Tibial artery (tissue), 4 donors: ENCODE data around the gene FRS3.

Experiments
- DNase-seq, 2 donors: peaks; one replicate each; pipeline ENCODE4 v3.0.0-alpha.2; 2019
- H3K27ac ChIP-seq, 2 donors: fragments of 200-600 bp; sonication (generic) in 1 of 2; 1 replicate in 1 of 2; 2 replicates in 1 of 2; pipeline ENCODE4 v1.5.1; 2018 to 2019; ENCODE audit warnings: mild to moderate bottlenecking in 1 of 2
- H3K27me3 ChIP-seq, 2 donors: fragments of 200-600 bp; sonication (generic) in 1 of 2; one replicate each; pipeline versions ENCODE4 v1.5.1 to v1.6.0; 2016 to 2019
- H3K36me3 ChIP-seq, 3 donors: fragments of 200-600 bp; sonication (generic) in 2 of 3; one replicate each; pipeline ENCODE4 v1.5.1; 2016 to 2019; ENCODE audit warnings: mild to moderate bottlenecking in 2 of 3
- H3K4me1 ChIP-seq, 4 donors: fragments of 200-600 bp; sonication (generic) in 2 of 4; 1 replicate in 3 of 4; 2 replicates in 1 of 4; pipeline ENCODE4 v1.5.1; 2016 to 2019
- H3K4me3 ChIP-seq, 2 donors: fragments of 200-600 bp; sonication (generic) in 1 of 2; 1 replicate in 1 of 2; 2 replicates in 1 of 2; pipeline ENCODE4 v1.5.1; 2018 to 2019; ENCODE audit warnings: mild to moderate bottlenecking in 2 of 2
- H3K9me3 ChIP-seq, 3 donors: fragments of 200-600 bp; sonication (generic) in 1 of 3; one replicate each; pipeline ENCODE4 v1.5.1; 2016 to 2019
- CTCF ChIP-seq, 2 experiments: fragments of 200-600 bp in 1 of 2; fragments of 450-650 bp in 1 of 2; IDR thresholded peaks; one replicate each; pipeline ENCODE4 v1.5.1; 2017 to 2019; ENCODE audit warnings: antibody characterized with exemption in 2 of 2, mild to moderate bottlenecking in 1 of 2, moderate library complexity in 1 of 2
- intact Hi-C: fragments of 100-400 bp; cut with DNase I; formaldehyde crosslinking; loops from one replicate; pipeline ENCODE4 v1.15.0; 2023; ENCODE audit warnings: low total_unique reads

The FRS3 gene

GRCh38 chr6:41748542-41748941 is 31.2 kb downstream of the FRS3 start:
- Histone ChIP-seq H3K27ac (no peak overlapping the region), H3K4me1 (no peaks in the 10 kb centered on the region), H3K27me3 (no peaks in the 10 kb centered on the region), H3K4me3 (no peak overlapping the region), H3K36me3 (no peaks in the 10 kb centered on the region), H3K9me3 (no peaks in the 10 kb centered on the region)
- intact Hi-C loops: no loop called here
- DNase-seq: no peak
- TF ChIP-seq CTCF (IDR thresholded peaks at IDR 0.05): no peak

DNA sequence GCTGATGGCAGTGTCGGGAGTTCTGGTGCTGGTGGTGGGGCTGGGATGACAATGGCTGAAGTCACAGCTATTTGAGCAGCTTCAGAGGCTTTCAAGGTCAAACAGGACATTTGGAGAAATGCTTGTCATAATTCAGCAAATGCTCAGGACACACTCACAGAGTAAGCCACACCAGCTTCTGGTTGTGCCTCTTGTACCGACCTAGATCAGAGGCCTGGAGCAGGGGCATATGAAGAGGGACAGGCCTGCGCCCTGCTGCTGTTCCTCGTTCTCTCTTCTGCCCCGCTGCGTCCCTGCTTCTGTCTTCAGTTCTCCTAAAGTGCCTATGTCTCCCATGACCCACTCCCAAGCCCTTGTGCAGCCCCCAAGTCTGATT is 31.6 kb downstream of the FRS3 start:
- DNase-seq: no peak
- Histone ChIP-seq H3K4me3 (no peak overlapping the region), H3K36me3 (no peaks in the 10 kb centered on the region), H3K4me1 (no peaks in the 10 kb centered on the region), H3K9me3 (no peaks in the 10 kb centered on the region), H3K27me3 (no peaks in the 10 kb centered on the region), H3K27ac (no peak overlapping the region)
- intact Hi-C loops: no loop called here
- TF ChIP-seq CTCF (IDR thresholded peaks at IDR 0.05): no peak

GRCh38 chr6:41747256-41748101 is 32.2 kb downstream of the FRS3 start, which contains the start of gene PGC:
PGC (minus strand) TSS chr6:41747397; CDS start chr6:41747334, 63 bp downstream.
- Histone ChIP-seq H3K36me3 (no peaks in the 10 kb centered on the region), H3K4me3 (no peak within 1 kb of the TSS), H3K9me3 (no peaks in the 10 kb centered on the region), H3K4me1 (no peaks in the 10 kb centered on the region), H3K27ac (no peak within 1 kb of the TSS), H3K27me3 (no peaks in the 10 kb centered on the region)
- intact Hi-C loops: no loop called here
- TF ChIP-seq CTCF (IDR thresholded peaks at IDR 0.05): no peak
- DNase-seq: no peak

- no peak for DNase-seq
- TF ChIP-seq CTCF (IDR thresholded peaks at IDR 0.05): no peak
- no peaks in the 10 kb centered on the region for H3K27me3 ChIP-seq
- H3K36me3 ChIP-seq: no peaks in the 10 kb centered on the region
- no peak overlapping the region for H3K27ac ChIP-seq
- H3K4me3 ChIP-seq: no peak overlapping the region
- H3K4me1 ChIP-seq: no peaks in the 10 kb centered on the region
- H3K9me3 ChIP-seq: no peaks in the 10 kb centered on the region
- intact Hi-C loops: no loop called here
Observed at GRCh38 chr6:41746107-41746506, 33.6 kb downstream of the FRS3 start.

GRCh38 chr6:41744236-41744787 is 35.4 kb downstream of the FRS3 start:
- intact Hi-C loops: no loop called here
- no peak for DNase-seq
- Histone ChIP-seq H3K27me3 (peaks cover 0 to 3% of the 10 kb centered on the region in 2 donors), H3K36me3 (no peaks in the 10 kb centered on the region), H3K4me3 (no peak overlapping the region), H3K4me1 (no peaks in the 10 kb centered on the region), H3K9me3 (no peaks in the 10 kb centered on the region), H3K27ac (no peak overlapping the region)
- TF ChIP-seq CTCF (IDR thresholded peaks at IDR 0.05): no peak
